ENCODE results near the gene GRK6. TPM values are rescaled to one million over a fixed set of nuclear protein-coding genes. Genes with fewer than 3 reads are reported as not detected.
A peak's percentile ranks its signal among the peaks of the same experiment; 100 is the strongest.

Gene GRK6
- total RNA-seq = 100 to 1,000 TPM; 113 to 115 TPM

- H3K27me3 Mint-ChIP-seq = peaks cover 3% of the 10 kb centered on the region
- peak; percentile 79 for DNase-seq
- H3K36me3 Mint-ChIP-seq = peaks cover 30% of the 10 kb centered on the region
- H3K4me1 Mint-ChIP-seq = peaks cover 43% of the 10 kb centered on the region
- H3K4me3 Mint-ChIP-seq = peak within 1 kb of the TSS; percentile 95
- H3K9me3 Mint-ChIP-seq = peaks cover 2% of the 10 kb centered on the region
- H3K27ac Mint-ChIP-seq = peak within 1 kb of the TSS; percentile 97
Measured at GRCh38 chr5:177426566-177427210, at the start of gene GRK6. TSS of gene GRK6 (plus strand) at chr5:177426676. CDS start at chr5:177426846, 170 bp downstream.

GRCh38 chr5:177377851-177378776, 48.4 kb upstream of the GRK6 start:
- Mint-ChIP-seq H3K27me3 (no peaks in the 10 kb centered on the region), H3K36me3 (peaks cover 4% of the 10 kb centered on the region), H3K4me3 (no peak overlapping the region), H3K27ac (no peak overlapping the region), H3K4me1 (peaks cover 35% of the 10 kb centered on the region), H3K9me3 (no peaks in the 10 kb centered on the region)
- no peak for DNase-seq

GRCh38 chr5:177378884-177379883, 47.3 kb upstream of the GRK6 start:
- no peak overlapping the region for H3K4me3 Mint-ChIP-seq
- no peaks in the 10 kb centered on the region for H3K36me3 Mint-ChIP-seq
- no peaks in the 10 kb centered on the region for H3K27me3 Mint-ChIP-seq
- peaks cover 30% of the 10 kb centered on the region for H3K4me1 Mint-ChIP-seq
- H3K27ac Mint-ChIP-seq = no peak overlapping the region
- DNase-seq = no peak
- no peaks in the 10 kb centered on the region for H3K9me3 Mint-ChIP-seq

- DNase-seq = no peak
Measured at GRCh38 chr5:177380805-177381126, 45.7 kb upstream of the GRK6 start.

GRCh38 chr5:177382423-177383029, 44.0 kb upstream of the GRK6 start:
- no peak overlapping the region for H3K4me3 Mint-ChIP-seq
- DNase-seq = peak; percentile 33
- H3K9me3 Mint-ChIP-seq = no peaks in the 10 kb centered on the region
- H3K27ac Mint-ChIP-seq = no peak overlapping the region
- H3K36me3 Mint-ChIP-seq = no peaks in the 10 kb centered on the region
- H3K27me3 Mint-ChIP-seq = no peaks in the 10 kb centered on the region
- H3K4me1 Mint-ChIP-seq = peaks cover 27% of the 10 kb centered on the region

More at GRCh38 chr5:177380805-177381126, 45.7 kb upstream of the GRK6 start:
- H3K27me3 Mint-ChIP-seq = no peaks in the 10 kb centered on the region
- H3K9me3 Mint-ChIP-seq = no peaks in the 10 kb centered on the region
- H3K4me1 Mint-ChIP-seq = peaks cover 29% of the 10 kb centered on the region
- no peak overlapping the region for H3K27ac Mint-ChIP-seq
- no peak overlapping the region for H3K4me3 Mint-ChIP-seq
- no peaks in the 10 kb centered on the region for H3K36me3 Mint-ChIP-seq

GRCh38 chr5:177383181-177383580, 43.3 kb upstream of the GRK6 start:
- Mint-ChIP-seq H3K9me3 (no peaks in the 10 kb centered on the region), H3K36me3 (no peaks in the 10 kb centered on the region), H3K4me1 (peaks cover 27% of the 10 kb centered on the region), H3K4me3 (no peak overlapping the region), H3K27ac (no peak overlapping the region), H3K27me3 (no peaks in the 10 kb centered on the region)
- no peak for DNase-seq

- no peak within 1 kb of the TSS for H3K4me3 Mint-ChIP-seq
- H3K27ac Mint-ChIP-seq = no peak within 1 kb of the TSS
- H3K9me3 Mint-ChIP-seq = no peaks in the 10 kb centered on the region
- H3K4me1 Mint-ChIP-seq = peaks cover 32% of the 10 kb centered on the region
- no peaks in the 10 kb centered on the region for H3K27me3 Mint-ChIP-seq
- no peak for DNase-seq
- no peaks in the 10 kb centered on the region for H3K36me3 Mint-ChIP-seq
Measured at GRCh38 chr5:177384134-177384533, 42.3 kb upstream of the GRK6 start, which contains the start of gene SLC34A1. TSS of gene SLC34A1 (plus strand) at chr5:177384434. CDS start at chr5:177385742, 1,308 bp downstream.

- Mint-ChIP-seq H3K36me3 (no peaks in the 10 kb centered on the region), H3K4me3 (no peak overlapping the region), H3K27ac (no peak overlapping the region), H3K4me1 (peaks cover 37% of the 10 kb centered on the region), H3K9me3 (no peaks in the 10 kb centered on the region), H3K27me3 (no peaks in the 10 kb centered on the region)
- no peak for DNase-seq
Measured at GRCh38 chr5:177385720-177386119, 40.8 kb upstream of the GRK6 start.

- DNase-seq = no peak
- no peaks in the 10 kb centered on the region for H3K36me3 Mint-ChIP-seq
- H3K27me3 Mint-ChIP-seq = no peaks in the 10 kb centered on the region
- H3K4me1 Mint-ChIP-seq = peaks cover 41% of the 10 kb centered on the region
- H3K27ac Mint-ChIP-seq = no peak overlapping the region
- no peak overlapping the region for H3K4me3 Mint-ChIP-seq
- no peaks in the 10 kb centered on the region for H3K9me3 Mint-ChIP-seq
Measured at GRCh38 chr5:177386542-177386941, 39.9 kb upstream of the GRK6 start.

GRCh38 chr5:177387405-177387804, 39.1 kb upstream of the GRK6 start:
- H3K27ac Mint-ChIP-seq = no peak overlapping the region
- no peak overlapping the region for H3K4me3 Mint-ChIP-seq
- DNase-seq = no peak
- H3K27me3 Mint-ChIP-seq = no peaks in the 10 kb centered on the region
- H3K4me1 Mint-ChIP-seq = peaks cover 40% of the 10 kb centered on the region
- no peaks in the 10 kb centered on the region for H3K36me3 Mint-ChIP-seq
- H3K9me3 Mint-ChIP-seq = no peaks in the 10 kb centered on the region

GRCh38 chr5:177388521-177389052, 37.9 kb upstream of the GRK6 start:
- Mint-ChIP-seq H3K4me1 (peaks cover 32% of the 10 kb centered on the region), H3K27ac (no peak overlapping the region), H3K4me3 (no peak overlapping the region), H3K27me3 (no peaks in the 10 kb centered on the region), H3K9me3 (no peaks in the 10 kb centered on the region), H3K36me3 (no peaks in the 10 kb centered on the region)
- no peak for DNase-seq

- H3K27me3 Mint-ChIP-seq = no peaks in the 10 kb centered on the region
- H3K9me3 Mint-ChIP-seq = no peaks in the 10 kb centered on the region
- H3K4me3 Mint-ChIP-seq = peak overlapping the region; percentile 27
- H3K4me1 Mint-ChIP-seq = peaks cover 30% of the 10 kb centered on the region
- peak overlapping the region; percentile 78 for H3K27ac Mint-ChIP-seq
- H3K36me3 Mint-ChIP-seq = no peaks in the 10 kb centered on the region
- DNase-seq = peak; percentile 36
Measured at GRCh38 chr5:177389241-177390169, 37.0 kb upstream of the GRK6 start.
